ENCODE results near the gene MAPK8.

DNA sequence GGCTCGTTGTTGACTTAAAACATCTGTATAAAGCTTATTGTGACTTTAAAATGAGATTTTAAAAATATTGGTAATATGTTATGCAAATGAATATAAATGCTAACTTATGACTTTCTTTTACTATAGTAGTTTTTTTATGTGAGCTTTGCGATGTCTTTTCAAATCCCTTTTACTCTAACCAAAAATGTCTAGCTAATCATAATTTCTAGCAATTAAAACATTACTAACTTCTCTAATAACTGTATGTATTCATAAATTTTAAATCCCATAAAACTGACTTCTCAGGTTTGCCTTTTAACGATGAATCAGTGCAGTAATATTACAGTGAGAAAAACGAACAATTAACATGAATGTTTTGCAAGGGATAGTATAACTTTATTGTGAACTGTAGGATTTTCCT, 113.2 kb downstream of the MAPK8 start:
- TF ChIP-seq, protein P1, sequence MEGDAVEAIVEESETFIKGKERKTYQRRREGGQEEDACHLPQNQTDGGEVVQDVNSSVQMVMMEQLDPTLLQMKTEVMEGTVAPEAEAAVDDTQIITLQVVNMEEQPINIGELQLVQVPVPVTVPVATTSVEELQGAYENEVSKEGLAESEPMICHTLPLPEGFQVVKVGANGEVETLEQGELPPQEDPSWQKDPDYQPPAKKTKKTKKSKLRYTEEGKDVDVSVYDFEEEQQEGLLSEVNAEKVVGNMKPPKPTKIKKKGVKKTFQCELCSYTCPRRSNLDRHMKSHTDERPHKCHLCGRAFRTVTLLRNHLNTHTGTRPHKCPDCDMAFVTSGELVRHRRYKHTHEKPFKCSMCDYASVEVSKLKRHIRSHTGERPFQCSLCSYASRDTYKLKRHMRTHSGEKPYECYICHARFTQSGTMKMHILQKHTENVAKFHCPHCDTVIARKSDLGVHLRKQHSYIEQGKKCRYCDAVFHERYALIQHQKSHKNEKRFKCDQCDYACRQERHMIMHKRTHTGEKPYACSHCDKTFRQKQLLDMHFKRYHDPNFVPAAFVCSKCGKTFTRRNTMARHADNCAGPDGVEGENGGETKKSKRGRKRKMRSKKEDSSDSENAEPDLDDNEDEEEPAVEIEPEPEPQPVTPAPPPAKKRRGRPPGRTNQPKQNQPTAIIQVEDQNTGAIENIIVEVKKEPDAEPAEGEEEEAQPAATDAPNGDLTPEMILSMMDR (IDR thresholded peaks at IDR 0.05) = no peak
- TF ChIP-seq POLR2A (IDR thresholded peaks at IDR 0.05) (no peak), POLR2AphosphoS5 (IDR thresholded peaks at IDR 0.05) (no peak)
